HG03064 (cell line): Measurements from ENCODE around the gene GTPBP3.
"Not testable (repeated sequence)": the region's sequence is repeated elsewhere in the genome, so short reads cannot be mapped to it uniquely, and the experiment has no call there.

Experiments used
- ATAC-seq: cut with Tn5 transposase; IDR thresholded peaks from one replicate; pipeline ENCODE4 v1.9.1; 2021; ENCODE audit warnings: low read depth; ENCODE audit not compliant: unreplicated experiment

Gene GTPBP3

DNA sequence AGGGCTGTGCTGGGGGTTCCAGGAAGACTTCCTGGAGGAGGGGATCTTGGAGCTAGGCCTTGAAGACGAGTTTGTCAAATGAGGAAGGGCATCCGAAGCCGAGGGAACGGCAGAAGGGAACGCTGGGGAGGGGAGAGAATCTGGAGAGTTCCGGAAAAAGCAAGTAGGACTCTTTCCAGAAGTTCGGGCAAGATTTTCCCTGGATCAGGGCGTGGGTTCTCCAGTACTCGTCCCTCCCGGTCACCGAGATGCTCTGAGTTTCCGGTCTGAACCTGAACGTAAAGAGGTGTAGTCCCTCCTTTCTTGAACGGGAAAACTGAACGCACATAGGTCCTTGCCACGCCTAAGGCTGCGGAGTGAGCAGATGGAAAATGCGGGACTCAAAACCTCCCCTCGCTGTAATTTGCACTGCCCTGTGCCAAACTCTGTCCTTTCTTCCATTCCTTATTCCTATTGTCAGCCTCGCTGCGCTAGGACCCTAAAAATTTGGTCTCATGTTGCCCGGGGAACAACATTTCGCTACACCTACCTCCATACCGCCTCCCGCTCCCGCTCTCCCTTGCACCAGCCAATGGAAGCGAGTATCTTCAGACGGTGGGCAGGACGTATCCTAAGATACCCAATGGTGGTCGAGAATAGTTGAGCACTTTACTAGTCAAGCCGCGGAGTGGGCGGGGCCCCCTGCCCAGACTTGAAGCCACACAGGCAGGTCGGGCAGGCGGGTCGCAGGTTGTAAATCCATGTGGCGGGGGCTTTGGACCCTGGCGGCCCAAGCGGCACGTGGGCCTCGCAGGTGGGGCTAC, at the start of gene GTPBP3:
TSS of gene GTPBP3 (plus strand) at position 682 of the 803 bp plus-strand sequence. CDS start at position 741, 59 bp downstream.
- peak; percentile 46 for ATAC-seq

DNA sequence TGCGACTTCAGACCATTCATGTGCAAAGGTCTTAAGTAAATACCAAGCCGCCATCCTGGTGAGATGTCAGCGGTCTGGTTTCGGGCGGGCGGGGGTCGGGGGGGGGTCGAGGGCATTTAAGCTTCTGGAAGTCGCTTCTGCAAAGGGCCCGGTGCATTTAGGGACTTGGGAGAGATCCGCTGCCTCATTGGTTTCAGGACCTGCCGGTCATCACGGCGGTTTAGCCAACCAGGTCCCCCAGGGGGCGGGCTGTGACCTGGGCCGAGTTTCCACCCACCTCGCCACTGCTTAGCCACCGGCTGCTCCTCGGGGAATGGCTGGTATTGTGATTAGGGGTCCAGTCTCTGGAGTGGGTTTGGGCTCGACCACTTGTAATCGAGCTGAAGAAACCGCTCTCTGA, 47.9 kb upstream of the GTPBP3 start:
- ATAC-seq = no peak

GRCh38 chr19:17292301-17293074, 44.9 kb upstream of the GTPBP3 start:
- ATAC-seq = peak; percentile 77

DNA sequence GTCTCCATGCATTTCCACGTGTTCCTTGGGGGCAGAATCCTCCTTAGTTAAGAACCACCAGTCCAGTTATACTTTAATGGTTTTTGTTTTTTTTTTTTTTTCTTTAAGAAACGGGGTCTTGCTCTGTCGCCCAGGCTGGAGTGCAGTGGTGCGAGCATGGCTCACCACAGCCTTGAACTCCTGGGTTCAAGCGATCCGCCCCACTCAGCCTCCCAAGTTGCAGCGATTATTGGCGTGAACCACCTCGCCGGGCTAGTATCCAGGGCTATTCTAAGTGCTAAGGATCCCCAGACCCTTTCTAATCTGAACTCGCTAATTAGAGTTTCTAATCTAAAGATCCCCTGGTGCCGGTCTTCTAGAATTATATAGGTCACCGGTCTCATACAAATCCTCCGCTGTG, 43.7 kb upstream of the GTPBP3 start:
- ATAC-seq = no peak

DNA sequence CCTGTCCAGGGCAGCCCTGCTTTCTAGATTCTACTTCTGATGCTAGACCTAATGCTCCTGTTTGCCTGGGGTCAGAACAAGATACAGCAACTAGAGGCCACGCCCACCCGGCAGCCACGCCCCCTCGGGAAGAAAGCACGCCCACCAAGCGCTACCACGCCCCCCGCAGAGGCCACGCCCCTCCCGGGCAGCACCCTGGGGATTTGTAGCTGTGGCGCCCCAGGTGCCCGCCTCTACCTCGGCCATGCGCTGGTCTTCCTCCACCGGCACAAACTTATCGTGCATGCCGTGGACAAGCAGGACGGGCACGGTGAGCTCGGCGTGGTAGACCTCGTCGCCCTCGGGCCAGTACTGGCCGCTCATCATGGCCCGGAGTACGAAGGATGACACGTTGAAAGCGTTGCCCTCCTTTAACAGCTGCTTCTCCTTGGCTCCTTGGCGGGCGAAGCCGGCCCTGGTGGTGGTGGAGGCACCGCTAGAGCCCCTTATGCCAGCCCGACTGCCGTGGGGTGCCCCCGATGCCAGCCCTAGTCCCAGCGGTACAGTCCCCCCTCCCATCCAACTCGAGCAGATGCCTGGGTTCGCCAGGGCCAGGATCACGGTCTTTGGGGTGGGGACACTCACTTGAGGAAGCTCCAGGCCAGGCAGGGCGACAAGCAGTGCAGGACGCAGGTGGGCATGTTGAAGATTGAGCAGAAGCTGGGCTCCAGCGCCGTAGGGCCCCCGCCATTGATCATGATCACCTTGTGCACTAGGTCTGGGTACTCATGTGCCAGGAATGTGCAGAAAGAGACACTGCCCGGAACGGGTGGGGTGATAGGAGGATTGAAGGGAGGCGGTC, 43.1 kb upstream of the GTPBP3 start:
- no peak for ATAC-seq

- ATAC-seq = not testable (repeated sequence)
Observed at GRCh38 chr19:17295551-17295950, 41.8 kb upstream of the GTPBP3 start.

DNA sequence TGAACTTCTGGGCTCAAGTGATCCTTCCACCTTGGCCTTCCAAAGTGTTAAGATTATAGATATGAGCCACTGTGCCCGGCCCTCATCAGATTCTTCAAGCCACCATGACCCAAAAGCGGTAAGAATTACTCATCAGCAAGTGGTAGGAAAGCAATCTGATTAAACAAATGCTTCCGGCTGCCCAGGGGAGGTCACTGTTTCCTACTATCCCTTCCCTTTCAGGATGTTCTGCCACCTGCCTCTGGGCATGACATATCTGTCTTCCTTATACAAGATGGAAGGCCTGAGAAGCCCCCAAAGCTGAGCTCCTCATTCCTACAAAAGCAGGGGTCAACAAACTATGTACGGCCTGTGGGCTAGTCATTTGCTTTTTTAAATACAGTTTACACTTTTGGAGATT, 41.1 kb upstream of the GTPBP3 start:
- no peak for ATAC-seq

GRCh38 chr19:17296976-17297375, 40.4 kb upstream of the GTPBP3 start:
- ATAC-seq = no peak

GRCh38 chr19:17300992-17301619, 36.2 kb upstream of the GTPBP3 start:
- ATAC-seq = no peak

- no peak for ATAC-seq
Observed at GRCh38 chr19:17302391-17303166, 34.8 kb upstream of the GTPBP3 start.

GRCh38 chr19:17303167-17303939, 34.0 kb upstream of the GTPBP3 start, which contains the start of gene ABHD8:
TSS of gene ABHD8 (minus strand) at chr19:17303425. CDS start at chr19:17301616, 1,809 bp downstream.
- ATAC-seq = no peak

DNA sequence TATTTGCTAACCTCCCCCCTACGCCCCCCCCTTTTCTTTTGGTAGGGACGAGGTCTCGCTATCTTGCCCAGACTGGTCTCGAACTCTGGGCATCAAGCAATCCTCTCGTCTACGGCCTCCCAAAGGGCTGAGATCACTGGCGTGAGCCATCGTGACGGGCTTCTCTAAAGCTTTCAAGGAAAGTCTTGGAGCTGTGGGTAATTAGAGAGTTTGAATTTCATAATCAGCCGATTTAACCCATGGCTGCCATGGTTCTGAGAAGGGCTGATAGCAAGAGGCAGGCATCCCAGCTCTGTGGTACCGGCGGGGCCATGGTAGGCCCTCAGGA, 33.4 kb upstream of the GTPBP3 start:
- no peak for ATAC-seq

DNA sequence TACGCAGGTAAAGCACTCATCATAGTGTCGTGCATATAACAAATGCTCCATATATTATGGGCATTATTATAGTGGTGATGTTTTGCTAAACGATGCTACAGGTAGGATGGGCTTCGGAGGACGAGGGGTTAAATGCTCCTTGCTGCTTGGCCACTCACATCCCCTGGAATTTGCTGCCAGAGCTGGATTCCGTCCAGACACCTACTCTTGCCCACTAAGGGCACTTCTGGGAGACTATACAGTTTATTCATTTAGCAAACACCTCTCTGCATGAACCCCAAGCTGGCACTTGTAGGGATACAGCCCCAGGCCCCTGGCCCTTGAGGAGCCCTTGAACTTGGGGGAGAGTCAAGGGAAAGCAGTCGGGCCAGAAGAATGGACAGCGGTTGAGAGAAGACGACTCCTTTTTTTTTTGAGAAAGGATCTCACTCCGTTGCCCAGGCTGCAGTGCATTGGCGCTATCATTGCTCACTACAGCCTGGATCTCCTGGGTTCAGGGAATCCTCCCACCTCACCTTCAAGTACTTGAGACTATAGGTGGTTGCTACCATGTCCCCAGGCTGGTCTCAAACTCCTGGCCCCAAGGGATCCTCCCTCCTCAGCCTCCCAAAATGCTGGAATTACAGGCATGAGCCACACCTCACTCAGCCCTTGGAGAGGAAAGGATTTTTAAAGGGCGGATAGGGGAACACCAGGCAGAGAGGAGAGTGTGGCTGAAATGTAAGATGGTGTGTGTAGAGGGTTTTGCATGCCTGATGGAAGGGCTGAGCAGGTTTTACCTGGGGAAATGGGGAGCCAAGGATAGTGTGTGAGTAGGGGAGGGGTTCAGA, 32.8 kb upstream of the GTPBP3 start:
- ATAC-seq = no peak

DNA sequence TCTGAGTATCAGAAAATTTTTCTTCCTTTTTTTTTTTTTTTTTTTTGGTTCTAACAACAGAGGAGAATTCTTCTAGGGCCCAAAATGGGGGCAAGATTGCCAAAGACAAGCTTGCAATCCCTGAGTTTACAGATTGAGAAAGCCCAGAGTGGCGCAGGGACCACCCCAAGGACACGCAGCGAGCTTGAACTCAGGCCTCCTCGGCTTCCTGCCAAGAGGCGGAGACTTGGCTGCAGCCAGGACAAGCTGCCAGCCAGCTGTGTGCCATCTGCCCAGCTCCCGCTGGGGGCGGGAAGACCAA, 32.2 kb upstream of the GTPBP3 start:
- ATAC-seq = no peak

GRCh38 chr19:17305517-17306284, 31.7 kb upstream of the GTPBP3 start, which contains the start of gene MRPL34:
TSS of gene MRPL34 (plus strand) at chr19:17305872. CDS start at chr19:17305893, 21 bp downstream.
- peak; percentile 52 for ATAC-seq

DNA sequence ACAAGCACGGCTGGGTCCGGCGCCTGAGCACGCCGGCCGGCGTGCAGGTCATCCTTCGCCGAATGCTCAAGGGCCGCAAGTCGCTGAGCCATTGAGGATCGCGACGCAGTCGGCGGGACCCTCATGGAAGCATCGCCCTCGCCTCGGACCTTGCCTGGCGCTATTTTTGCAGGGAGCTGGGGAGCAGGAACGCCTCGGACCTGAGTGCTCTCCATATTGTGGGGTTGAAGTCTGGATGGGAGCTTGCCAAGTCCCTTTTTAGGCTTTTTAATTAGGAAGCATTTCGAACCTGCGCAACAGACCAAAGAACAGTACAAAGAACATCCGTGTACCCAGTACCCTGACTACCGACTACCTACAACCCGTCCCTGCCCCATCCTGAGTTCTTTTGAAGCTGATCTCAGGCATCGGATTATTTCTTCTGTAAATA, 31.1 kb upstream of the GTPBP3 start:
- ATAC-seq = no peak

GRCh38 chr19:17307876-17308377, 29.4 kb upstream of the GTPBP3 start:
- no peak for ATAC-seq
